ENCODE results near the gene FBXL13.

DNA sequence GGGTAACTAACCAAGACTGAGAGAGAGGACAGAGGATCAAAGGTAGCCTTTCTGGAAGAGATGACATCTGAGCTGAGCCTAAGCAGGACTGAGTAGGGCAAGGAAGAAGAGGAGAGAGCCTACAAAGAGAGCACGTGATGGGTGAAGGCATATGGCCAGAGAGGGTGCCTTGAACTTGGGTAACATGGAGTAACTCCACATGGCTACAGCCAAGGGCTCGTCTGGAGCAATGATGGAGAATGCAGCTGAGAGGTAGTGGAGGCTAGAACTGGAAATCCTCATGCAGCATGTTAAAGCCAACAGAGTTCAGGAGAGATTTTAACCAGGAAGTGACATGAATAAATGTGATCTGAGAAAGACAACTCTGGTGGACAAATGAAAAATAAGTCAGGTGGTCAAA is 84.0 kb downstream of the FBXL13 start:
- TF ChIP-seq, protein P1, sequence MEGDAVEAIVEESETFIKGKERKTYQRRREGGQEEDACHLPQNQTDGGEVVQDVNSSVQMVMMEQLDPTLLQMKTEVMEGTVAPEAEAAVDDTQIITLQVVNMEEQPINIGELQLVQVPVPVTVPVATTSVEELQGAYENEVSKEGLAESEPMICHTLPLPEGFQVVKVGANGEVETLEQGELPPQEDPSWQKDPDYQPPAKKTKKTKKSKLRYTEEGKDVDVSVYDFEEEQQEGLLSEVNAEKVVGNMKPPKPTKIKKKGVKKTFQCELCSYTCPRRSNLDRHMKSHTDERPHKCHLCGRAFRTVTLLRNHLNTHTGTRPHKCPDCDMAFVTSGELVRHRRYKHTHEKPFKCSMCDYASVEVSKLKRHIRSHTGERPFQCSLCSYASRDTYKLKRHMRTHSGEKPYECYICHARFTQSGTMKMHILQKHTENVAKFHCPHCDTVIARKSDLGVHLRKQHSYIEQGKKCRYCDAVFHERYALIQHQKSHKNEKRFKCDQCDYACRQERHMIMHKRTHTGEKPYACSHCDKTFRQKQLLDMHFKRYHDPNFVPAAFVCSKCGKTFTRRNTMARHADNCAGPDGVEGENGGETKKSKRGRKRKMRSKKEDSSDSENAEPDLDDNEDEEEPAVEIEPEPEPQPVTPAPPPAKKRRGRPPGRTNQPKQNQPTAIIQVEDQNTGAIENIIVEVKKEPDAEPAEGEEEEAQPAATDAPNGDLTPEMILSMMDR (IDR thresholded peaks at IDR 0.05), result no peak
- no peak for TF ChIP-seq SIN3A (IDR thresholded peaks at IDR 0.05; ENCODE audit: borderline replicate concordance, insufficient read depth, low read depth, low read length)
- TF ChIP-seq POLR2AphosphoS5 (IDR thresholded peaks at IDR 0.05; ENCODE audit: low read depth, low read length), result no peak
